22Rv1 (cell line): ENCODE results near the gene CYLC1.
A peak's percentile ranks its signal among the peaks of the same experiment; 100 is the strongest.

Source experiments
- ZFX ChIP-seq: fragments of 450-650 bp; IDR thresholded peaks from 2 replicates; pipeline ENCODE4 v1.6.1; 2017; ENCODE audit warnings: antibody characterized with exemption, borderline replicate concordance
- TF ChIP-seq, protein P1 (sequence below): fragments of 450-650 bp; IDR thresholded peaks from 2 replicates; pipeline ENCODE4 v1.5.1; 2017; ENCODE audit warnings: mild to moderate bottlenecking

DNA sequence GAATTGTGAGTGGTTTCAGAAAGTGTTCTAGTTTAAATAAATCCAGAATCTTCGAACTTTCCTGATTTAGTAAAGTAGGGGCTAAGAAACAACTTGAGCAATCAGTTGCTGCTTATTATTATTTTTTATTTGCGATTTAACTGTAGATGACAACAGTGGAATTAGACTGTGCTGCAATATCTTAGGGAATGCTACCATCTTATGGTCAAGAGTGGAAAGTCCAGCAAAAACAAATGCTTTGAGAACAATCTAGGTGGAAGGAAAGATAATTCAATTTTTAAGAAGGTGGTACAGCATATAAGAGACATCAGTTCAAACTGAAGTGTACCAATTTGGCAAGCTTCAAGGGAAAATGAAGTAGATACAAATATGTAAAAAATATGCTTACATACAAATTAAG, 73.3 kb downstream of the CYLC1 start:
- TF ChIP-seq, protein P1, sequence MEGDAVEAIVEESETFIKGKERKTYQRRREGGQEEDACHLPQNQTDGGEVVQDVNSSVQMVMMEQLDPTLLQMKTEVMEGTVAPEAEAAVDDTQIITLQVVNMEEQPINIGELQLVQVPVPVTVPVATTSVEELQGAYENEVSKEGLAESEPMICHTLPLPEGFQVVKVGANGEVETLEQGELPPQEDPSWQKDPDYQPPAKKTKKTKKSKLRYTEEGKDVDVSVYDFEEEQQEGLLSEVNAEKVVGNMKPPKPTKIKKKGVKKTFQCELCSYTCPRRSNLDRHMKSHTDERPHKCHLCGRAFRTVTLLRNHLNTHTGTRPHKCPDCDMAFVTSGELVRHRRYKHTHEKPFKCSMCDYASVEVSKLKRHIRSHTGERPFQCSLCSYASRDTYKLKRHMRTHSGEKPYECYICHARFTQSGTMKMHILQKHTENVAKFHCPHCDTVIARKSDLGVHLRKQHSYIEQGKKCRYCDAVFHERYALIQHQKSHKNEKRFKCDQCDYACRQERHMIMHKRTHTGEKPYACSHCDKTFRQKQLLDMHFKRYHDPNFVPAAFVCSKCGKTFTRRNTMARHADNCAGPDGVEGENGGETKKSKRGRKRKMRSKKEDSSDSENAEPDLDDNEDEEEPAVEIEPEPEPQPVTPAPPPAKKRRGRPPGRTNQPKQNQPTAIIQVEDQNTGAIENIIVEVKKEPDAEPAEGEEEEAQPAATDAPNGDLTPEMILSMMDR = peak; percentile 18; the same call in 1 of the 2 replicates
- no peak for TF ChIP-seq ZFX
